Fibroblast of skin of scalp (primary cell): Measurements from ENCODE around the gene PDXP.

Experiments used
- DNase-seq: peaks from one replicate; pipeline ENCODE4 v3.0.0-alpha.2; 2013

PDXP gene

GRCh38 chr22:37629928-37630327, 28.6 kb upstream of the PDXP start:
- DNase-seq: no peak

GRCh38 chr22:37630839-37631435, 27.6 kb upstream of the PDXP start:
- DNase-seq: no peak

DNA sequence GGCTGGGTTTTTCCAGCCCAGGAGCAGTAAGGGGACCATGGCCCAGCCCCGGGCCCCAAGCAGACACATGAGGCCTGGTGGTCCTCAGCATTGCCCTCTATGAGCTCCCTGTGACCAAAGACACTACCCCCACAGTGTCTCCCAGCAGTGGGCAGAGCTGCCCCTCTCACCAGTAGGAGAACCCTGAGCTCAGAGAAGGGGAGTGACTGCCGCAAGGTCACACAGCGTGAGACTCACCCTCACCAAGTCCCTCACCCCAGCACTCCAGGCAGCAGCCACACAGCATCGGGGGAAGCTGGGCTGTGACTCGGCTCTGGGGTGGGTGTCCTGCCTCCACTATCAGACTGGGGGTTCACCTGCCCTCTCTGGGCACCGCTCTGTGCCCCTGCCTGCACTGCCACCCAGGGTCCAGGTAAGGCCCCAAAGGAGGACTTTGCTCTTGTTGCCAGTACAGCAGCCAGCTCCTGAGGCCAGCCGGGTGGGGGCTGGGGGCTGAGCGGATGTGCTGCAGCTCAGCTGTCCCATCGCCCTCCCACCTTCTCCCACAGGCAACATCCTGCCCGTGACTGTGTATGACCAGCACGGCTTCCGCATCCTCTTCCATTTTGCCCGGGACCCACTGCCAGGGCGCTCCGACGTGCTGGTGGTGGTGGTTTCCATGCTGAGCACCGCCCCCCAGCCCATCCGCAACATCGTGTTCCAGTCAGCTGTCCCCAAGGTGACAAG, 26.9 kb upstream of the PDXP start:
- DNase-seq: no peak

DNA sequence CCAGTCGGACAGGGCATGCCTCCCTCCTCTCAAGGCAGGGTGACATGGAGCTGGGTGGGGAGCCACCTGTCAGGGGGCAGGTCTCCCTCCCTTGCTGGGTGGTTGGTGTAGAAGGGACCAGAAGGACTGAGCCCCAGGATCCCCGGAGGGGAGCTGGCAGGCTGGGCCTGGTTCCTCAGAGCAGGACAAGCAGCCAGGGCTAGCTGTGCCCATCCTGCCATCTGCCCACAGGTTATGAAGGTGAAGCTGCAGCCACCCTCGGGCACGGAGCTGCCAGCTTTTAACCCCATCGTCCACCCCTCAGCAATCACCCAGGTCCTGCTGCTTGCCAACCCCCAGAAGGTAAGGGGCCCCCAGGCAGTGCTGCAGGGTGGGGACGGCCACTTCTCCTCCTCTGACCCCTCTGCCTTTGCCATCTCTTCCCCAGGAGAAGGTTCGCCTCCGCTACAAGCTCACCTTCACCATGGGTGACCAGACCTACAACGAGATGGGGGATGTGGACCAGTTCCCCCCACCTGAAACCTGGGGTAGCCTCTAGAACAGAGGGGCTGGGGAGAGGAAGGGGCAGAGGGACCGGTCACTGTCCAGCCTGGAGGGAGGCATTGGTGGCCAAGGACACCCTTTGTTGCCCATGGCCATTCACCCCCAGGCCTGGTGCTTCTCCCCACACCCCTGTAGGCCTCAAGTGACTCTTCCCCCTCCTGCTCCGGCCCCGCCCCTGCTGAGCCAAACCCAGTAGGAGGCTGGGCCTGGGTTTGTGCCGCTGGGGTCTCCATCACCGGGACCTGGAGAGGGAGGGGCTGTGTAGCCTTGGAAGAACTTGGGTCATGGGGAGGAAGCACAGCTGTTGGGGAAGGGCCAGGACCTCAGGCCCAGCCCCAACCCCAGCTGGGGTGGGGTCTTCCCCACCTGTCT, 26.1 kb upstream of the PDXP start:
- no peak for DNase-seq

DNA sequence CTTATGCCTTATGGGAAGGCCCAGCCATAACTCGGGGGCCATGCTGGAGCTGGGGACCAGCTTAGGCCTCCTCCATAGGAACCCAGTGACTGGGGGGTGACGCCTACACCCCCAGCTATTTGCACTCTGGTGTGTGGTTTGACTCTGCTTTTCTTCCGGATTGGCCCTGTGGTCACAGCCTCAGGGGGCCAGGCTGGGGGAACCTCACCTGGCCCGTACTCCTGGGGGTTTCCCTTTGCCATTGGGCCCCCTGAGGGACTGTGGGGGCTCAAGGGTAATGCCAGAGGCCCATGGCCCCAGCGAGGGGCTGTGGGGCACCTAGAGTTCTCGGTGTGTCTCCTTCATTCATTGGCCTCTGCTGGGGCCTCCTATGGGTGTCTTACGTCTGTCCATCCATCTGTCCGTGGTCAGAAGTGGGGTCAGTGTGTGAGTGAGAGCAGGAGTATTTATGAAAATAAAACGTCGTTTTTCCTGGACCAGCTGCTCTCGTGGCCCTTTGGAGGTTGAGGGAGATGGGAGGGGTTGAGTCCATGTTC, 25.4 kb upstream of the PDXP start:
- DNase-seq: no peak

GRCh38 chr22:37633625-37634416, 24.7 kb upstream of the PDXP start:
- peak; percentile 85 for DNase-seq

- no peak for DNase-seq
Measured at GRCh38 chr22:37634417-37634924, 24.1 kb upstream of the PDXP start.

DNA sequence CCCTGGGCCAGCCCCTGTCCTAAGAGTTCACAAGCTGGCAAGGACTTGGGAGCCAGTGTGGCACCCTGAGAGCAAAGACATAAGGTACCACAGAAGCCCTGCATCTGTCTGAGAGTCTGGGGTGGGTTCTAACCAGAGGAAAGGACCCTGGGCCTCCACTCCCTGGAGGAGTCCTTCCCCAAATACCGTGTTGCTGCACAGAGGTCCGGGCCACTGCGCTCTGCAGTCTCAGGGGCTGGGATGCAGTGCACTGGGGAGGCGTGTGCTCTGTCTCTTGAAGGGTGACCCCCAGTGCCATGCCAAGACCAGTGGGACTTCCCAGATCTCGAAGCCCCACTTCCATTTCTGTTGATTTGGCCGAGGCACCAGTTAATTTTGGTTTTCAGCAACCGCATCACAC, 23.4 kb upstream of the PDXP start:
- no peak for DNase-seq

- DNase-seq: peak; percentile 54
Measured at GRCh38 chr22:37636186-37636948, 22.2 kb upstream of the PDXP start.

GRCh38 chr22:37636949-37637273, 21.6 kb upstream of the PDXP start:
- DNase-seq: no peak

DNA sequence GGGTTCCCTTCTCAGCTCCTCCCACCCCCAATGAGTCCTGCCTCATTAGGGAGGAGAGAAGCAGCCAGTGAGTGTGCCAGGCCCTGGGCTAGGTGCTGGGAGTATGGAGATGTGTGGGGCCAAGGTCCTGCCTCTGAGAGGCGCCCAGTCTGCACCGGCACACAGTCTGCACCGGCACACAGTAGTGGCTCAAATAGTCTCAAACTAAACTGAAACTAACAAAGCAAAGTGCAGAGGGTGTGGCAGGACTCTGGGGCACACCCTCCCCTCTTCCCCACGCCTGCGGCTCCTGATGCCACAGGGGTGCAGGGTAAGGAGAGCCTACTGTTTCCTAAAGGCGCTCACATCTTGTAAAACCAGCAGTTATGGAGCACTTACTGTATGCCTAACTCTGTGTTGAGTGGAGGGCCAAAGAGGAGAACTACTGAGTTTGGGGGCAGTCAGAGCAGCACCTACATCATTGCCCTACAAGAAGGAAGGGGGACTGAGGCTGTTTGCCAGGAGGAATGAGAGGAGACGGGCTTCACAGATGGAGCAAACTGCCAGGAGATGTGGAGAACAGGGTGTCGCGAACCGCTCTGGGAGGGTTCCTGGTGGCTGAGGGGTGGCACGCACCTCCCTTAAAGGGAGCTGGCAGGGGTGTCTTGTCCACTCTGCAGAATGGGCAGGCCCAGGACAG, 20.0 kb upstream of the PDXP start:
- DNase-seq: no peak

DNA sequence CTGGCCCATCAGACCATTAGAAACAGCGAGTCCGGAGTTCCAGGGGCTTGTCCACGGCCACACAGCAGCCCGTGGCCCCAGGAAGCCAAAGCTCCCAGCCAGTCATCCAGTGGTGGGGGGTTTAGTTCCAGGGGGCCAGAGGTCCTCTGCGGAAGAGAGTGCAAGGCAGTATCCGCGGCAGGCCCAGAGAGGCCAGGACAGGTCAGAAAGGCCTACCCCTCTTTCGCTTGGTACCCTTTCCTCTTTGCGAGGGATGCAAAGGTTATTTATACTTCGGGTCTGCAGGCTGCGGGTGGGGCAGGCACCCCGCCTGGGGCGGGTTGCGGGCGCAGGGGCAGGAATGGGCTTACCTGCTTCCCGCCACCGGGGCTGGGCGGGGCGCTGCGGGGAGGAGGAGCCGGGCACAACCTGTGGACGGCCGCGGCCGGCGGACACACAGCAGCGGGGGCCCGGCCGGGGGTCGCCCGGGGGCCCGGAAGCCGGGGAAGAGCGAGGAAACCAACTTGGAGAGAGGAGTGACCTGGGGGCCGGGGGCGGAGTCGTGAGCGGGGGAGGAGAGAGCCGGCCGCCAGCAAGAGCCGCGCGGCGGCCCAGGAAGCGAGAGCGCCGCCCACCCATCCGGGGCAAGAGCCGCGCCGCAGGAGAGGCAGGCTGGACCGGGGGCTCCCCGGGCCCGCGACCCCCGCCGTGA, 19.3 kb upstream of the PDXP start, which contains the start of gene SH3BP1:
Gene SH3BP1, plus strand, starts transcription at position 600 of the 691 bp plus-strand sequence. CDS start 119 bp downstream, outside the sequence.
- peak; percentile 37 for DNase-seq

GRCh38 chr22:37639771-37640590, 18.5 kb upstream of the PDXP start:
- DNase-seq: no peak

GRCh38 chr22:37640591-37641560, 17.6 kb upstream of the PDXP start:
- no peak for DNase-seq

DNA sequence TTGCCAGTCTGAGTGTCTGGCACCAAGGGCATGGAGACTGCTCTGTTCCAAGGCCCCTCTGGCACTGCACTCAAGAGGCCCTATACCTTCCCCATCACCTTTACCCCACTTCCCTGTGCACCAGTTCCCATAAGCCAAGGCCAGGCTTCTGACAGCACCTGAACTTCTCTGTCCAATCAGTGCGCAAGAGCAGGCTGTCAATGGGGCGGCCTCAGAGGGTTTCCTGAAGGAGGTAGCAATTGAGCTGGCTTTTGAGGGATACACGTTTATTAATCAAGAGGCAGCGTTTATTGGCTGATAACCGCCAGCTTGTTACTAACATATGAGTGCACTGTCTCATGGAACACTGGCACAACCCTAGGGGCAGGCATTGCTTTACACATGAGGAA, 17.0 kb upstream of the PDXP start:
- DNase-seq: no peak

GRCh38 chr22:37643225-37643847, 15.2 kb upstream of the PDXP start:
- DNase-seq: peak; percentile 69

DNA sequence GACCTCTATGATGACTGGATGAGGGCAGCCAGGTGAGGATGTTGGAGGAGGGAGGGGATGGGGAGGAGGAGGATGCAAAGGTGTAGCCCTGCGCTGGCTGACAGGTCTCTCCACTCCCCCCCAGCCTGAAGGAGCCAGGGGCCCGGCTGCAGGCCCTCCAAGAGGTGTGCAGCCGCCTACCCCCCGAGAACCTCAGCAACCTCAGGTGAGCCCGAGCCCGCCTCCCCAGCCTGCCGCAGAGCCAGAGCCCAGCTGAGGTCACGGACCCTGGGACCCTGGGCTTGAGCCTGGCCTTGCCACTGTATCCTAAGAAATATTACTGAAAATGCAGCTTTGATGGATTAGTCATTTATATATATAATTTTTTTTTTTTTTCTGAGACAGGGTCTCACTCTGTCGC, 11.2 kb upstream of the PDXP start:
- no peak for DNase-seq
